ENCODE data around the gene DNMT3B.

The DNMT3B gene

DNA sequence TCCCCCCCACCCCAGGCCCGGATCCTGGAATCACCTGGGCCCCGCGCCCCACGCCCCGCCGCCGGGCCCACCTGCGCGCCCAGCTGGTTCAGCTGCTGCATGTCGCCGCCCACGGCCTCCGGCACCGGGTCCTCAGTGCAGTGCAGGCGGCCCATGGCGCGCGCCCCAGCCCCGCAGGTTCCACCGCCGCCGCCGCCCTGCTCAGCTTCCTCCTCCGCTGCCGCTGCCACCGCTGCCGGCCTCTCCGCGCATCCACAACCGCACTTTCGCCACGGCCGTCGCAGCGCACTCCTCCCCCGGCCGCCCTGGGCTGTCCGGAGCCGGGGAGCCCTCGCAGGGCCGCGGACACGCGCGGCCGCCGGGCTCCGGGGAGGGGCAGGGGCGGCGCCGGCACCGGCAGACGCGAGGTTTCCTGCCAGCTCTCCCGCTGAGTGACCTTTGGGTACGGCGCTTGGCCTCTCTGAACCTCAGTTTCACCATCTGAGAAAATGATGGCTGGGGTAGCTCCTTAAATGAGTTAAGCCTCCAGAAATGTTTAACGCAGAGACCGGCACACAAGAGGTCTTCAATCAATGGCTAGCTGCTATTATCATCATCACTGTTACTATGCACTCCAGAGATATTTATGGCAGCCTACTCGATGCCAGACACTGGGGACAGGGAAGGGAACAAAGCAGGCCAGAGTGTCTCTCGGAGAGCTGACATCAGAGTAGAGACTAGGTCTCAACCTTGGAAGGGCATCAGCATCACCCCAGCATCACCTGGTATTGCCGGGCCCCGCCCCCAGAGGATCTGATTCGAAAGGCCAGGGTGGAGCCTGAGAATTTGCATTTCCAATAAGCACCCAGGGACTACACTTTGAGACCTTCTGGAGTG, 18.7 kb upstream of the DNMT3B start, which contains the start of gene COMMD7:
COMMD7 (minus strand) TSS at position 231 of the 876 bp plus-strand sequence; CDS start at position 155, 76 bp downstream.
- Histone ChIP-seq H3K4me1 (ENCODE audit: control insufficient read depth, insufficient read depth, low read length) (peaks cover 11% of the 10 kb centered on the region), H3K27ac (ENCODE audit: low read depth, low read length) (peak within 1 kb of the TSS; percentile 60), H3K36me3 (ENCODE audit: control insufficient read depth, insufficient read depth, low read length) (no peaks in the 10 kb centered on the region), H3K27me3 (ENCODE audit: control insufficient read depth, insufficient read depth, low read length) (no peaks in the 10 kb centered on the region), H3K9me3 (ENCODE audit: control insufficient read depth, insufficient read depth, low read length) (no peaks in the 10 kb centered on the region), H3K9ac (ENCODE audit: low read depth, low read length) (peak within 1 kb of the TSS; percentile 60; the same call in 1 of the 2 replicates), H3K4me3 (ENCODE audit: low read depth, low read length) (peak within 1 kb of the TSS; percentile 75)

DNA sequence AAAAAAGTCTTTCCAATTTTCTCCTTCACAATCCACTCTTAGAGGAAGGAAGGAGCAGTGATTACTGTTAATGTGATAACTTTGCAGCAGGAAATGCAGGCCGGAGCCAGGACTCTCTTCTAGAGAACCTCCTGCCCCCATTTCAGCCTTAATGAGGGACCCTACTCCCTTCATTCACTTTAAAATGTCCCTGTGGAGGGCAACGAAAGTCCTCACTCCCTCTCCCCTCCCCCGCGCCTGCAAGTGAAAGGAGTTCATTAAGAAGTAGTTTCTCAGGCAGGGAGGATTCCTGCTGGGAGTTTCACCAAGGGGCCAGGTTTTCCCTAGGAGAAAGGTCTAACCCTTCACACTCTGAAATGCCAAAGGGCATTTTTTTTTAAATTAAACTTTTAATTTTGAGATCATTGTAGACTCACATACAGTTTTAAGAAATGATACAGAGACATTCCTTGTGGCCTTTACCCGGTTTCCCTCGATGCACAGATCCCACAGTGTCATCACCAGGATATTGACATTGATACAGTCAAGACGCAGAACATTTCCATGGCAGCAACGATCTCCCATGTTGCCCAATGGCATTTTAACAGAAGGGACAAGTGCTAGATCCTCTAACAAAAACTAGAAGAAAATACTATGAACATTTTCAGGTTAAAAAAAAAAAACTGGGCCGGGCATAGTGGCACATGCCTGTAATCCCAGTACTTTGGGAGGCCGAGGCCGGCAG, 12.1 kb upstream of the DNMT3B start:
- peak overlapping the region; percentile 26; the same call in 1 of the 2 replicates for H3K9ac ChIP-seq (ENCODE audit: low read depth, low read length)
- H3K27ac ChIP-seq (ENCODE audit: low read depth, low read length), result peak overlapping the region; percentile 99

DNA sequence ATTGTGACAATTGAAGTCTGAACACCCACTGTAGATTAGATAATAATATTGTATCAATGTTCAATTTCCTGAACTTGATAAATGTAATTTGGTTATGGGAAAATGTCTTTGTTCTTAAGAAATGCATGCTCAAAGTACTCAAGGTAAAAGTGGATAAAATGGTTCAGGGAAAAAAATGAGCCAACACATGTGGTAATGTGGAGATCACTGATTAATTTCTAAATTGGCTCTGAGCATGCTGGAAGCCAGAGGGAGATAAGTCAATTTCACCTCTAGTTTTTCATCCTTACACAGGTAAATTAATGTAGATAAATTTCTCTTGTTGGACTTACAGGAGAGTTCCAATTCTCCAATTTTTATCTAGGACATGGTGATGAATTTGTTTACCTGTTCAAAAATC, 10.9 kb upstream of the DNMT3B start:
- Histone ChIP-seq H3K27me3 (ENCODE audit: control insufficient read depth, insufficient read depth, low read length) (no peaks in the 10 kb centered on the region), H3K27ac (ENCODE audit: low read depth, low read length) (peak overlapping the region; percentile 99), H3K9me3 (ENCODE audit: control insufficient read depth, insufficient read depth, low read length) (no peaks in the 10 kb centered on the region), H3K4me3 (ENCODE audit: low read depth, low read length) (peak overlapping the region; percentile 37; the same call in 1 of the 2 replicates), H3K36me3 (ENCODE audit: control insufficient read depth, insufficient read depth, low read length) (no peaks in the 10 kb centered on the region), H3K4me1 (ENCODE audit: control insufficient read depth, insufficient read depth, low read length) (peaks cover 43% of the 10 kb centered on the region), H3K9ac (ENCODE audit: low read depth, low read length) (peak overlapping the region; percentile 65)

More for the DNA sequence above, 12.1 kb upstream of the DNMT3B start:
- no peaks in the 10 kb centered on the region for H3K9me3 ChIP-seq (ENCODE audit: control insufficient read depth, insufficient read depth, low read length)
- peaks cover 39% of the 10 kb centered on the region for H3K4me1 ChIP-seq (ENCODE audit: control insufficient read depth, insufficient read depth, low read length)
- H3K27me3 ChIP-seq (ENCODE audit: control insufficient read depth, insufficient read depth, low read length), result no peaks in the 10 kb centered on the region
- peak overlapping the region; percentile 41 for H3K4me3 ChIP-seq (ENCODE audit: low read depth, low read length)
- H3K36me3 ChIP-seq (ENCODE audit: control insufficient read depth, insufficient read depth, low read length), result no peaks in the 10 kb centered on the region

GRCh38 chr20:32751702-32752457, 10.3 kb upstream of the DNMT3B start:
- no peaks in the 10 kb centered on the region for H3K27me3 ChIP-seq (ENCODE audit: control insufficient read depth, insufficient read depth, low read length)
- no peaks in the 10 kb centered on the region for H3K36me3 ChIP-seq (ENCODE audit: control insufficient read depth, insufficient read depth, low read length)
- no peaks in the 10 kb centered on the region for H3K9me3 ChIP-seq (ENCODE audit: control insufficient read depth, insufficient read depth, low read length)
- peak overlapping the region; percentile 37; the same call in 1 of the 2 replicates for H3K4me3 ChIP-seq (ENCODE audit: low read depth, low read length)
- peaks cover 46% of the 10 kb centered on the region for H3K4me1 ChIP-seq (ENCODE audit: control insufficient read depth, insufficient read depth, low read length)
- H3K9ac ChIP-seq (ENCODE audit: low read depth, low read length), result peak overlapping the region; percentile 65
- H3K27ac ChIP-seq (ENCODE audit: low read depth, low read length), result peak overlapping the region; percentile 99

DNA sequence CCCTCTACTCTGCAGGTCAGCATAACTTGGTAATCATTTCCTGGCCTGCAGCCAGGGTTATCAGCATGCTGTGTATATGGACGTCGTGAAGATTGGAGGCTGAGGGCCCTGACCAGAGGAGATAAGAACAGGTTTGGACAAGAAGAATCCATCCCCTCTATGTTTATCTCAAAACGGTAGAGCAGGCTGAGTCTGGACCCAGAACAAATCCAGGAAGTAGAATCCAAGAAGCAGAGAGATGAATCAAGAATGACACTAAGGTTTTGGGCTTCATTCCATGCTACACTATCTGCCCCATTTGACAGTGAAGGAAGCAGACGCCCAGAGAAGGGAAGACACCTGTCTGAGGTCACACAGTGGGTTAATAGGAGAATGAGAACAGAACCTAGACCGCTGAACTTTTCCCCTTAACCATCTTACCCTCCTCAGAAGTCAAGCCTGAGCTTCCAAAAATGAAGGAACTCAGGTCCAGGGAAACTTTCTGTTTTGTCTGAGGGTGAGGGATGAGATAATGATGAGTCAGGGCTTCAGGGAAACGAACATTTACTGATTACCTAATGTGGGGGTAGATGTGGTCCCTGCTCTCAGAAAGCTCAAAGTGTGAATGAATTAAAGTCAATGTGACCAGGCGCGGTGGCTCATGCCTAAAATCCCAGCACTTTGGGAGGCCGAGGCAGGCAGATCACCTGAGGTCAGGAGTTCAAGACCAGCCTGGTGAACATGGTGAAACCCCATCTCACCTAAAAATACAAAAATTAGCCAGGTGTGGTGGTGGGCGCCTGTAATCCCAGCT, 9.5 kb upstream of the DNMT3B start:
- Histone ChIP-seq H3K36me3 (ENCODE audit: control insufficient read depth, insufficient read depth, low read length) (no peaks in the 10 kb centered on the region), H3K9me3 (ENCODE audit: control insufficient read depth, insufficient read depth, low read length) (no peaks in the 10 kb centered on the region), H3K9ac (ENCODE audit: low read depth, low read length) (peak overlapping the region; percentile 26; the same call in 1 of the 2 replicates), H3K27ac (ENCODE audit: low read depth, low read length) (peak overlapping the region; percentile 99), H3K4me3 (ENCODE audit: low read depth, low read length) (no peak overlapping the region), H3K27me3 (ENCODE audit: control insufficient read depth, insufficient read depth, low read length) (no peaks in the 10 kb centered on the region), H3K4me1 (ENCODE audit: control insufficient read depth, insufficient read depth, low read length) (peaks cover 46% of the 10 kb centered on the region)

- H3K9me3 ChIP-seq (ENCODE audit: control insufficient read depth, insufficient read depth, low read length), result no peaks in the 10 kb centered on the region
- peaks cover 46% of the 10 kb centered on the region for H3K4me1 ChIP-seq (ENCODE audit: control insufficient read depth, insufficient read depth, low read length)
- no peak overlapping the region for H3K9ac ChIP-seq (ENCODE audit: low read depth, low read length)
- H3K27ac ChIP-seq (ENCODE audit: low read depth, low read length), result no peak overlapping the region
- no peak overlapping the region for H3K4me3 ChIP-seq (ENCODE audit: low read depth, low read length)
- no peaks in the 10 kb centered on the region for H3K27me3 ChIP-seq (ENCODE audit: control insufficient read depth, insufficient read depth, low read length)
- no peaks in the 10 kb centered on the region for H3K36me3 ChIP-seq (ENCODE audit: control insufficient read depth, insufficient read depth, low read length)
Measured at GRCh38 chr20:32753731-32754130, 8.5 kb upstream of the DNMT3B start.

- H3K4me1 ChIP-seq (ENCODE audit: control insufficient read depth, insufficient read depth, low read length), result peaks cover 32% of the 10 kb centered on the region
- peak overlapping the region; percentile 3 for H3K27ac ChIP-seq (ENCODE audit: low read depth, low read length)
- H3K9ac ChIP-seq (ENCODE audit: low read depth, low read length), result no peak overlapping the region
Measured at GRCh38 chr20:32756156-32756555, 6.0 kb upstream of the DNMT3B start.

DNA sequence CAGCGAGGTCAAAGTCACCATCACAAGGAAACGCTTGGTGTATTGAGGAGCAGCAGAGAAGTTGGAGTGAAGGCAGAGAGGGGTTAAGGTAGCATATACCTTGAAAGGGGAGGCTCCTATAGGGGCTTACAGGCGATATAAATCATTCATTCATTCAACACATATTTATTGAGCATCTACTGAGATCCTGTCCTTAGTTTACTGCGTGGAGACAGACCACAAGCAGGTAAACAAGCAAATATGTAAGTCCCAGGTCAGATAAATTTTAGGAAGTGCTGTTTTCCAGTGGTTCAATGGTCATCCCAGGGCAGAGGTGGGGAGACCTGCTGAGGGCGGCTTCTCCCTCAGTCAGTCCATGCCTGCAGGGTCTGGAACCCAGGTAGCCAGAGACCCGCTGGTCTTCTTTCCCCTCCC, 761 bp upstream of the DNMT3B start:
- peaks cover 29% of the 10 kb centered on the region for H3K36me3 ChIP-seq (ENCODE audit: control insufficient read depth, insufficient read depth, low read length)
- H3K4me3 ChIP-seq (ENCODE audit: low read depth, low read length), result peak overlapping the region; percentile 77
- peak overlapping the region; percentile 91 for H3K27ac ChIP-seq (ENCODE audit: low read depth, low read length)

More at GRCh38 chr20:32756156-32756555, 6.0 kb upstream of the DNMT3B start:
- Histone ChIP-seq H3K9me3 (ENCODE audit: control insufficient read depth, insufficient read depth, low read length) (no peaks in the 10 kb centered on the region), H3K27me3 (ENCODE audit: control insufficient read depth, insufficient read depth, low read length) (no peaks in the 10 kb centered on the region), H3K36me3 (ENCODE audit: control insufficient read depth, insufficient read depth, low read length) (no peaks in the 10 kb centered on the region), H3K4me3 (ENCODE audit: low read depth, low read length) (no peak overlapping the region)

DNA sequence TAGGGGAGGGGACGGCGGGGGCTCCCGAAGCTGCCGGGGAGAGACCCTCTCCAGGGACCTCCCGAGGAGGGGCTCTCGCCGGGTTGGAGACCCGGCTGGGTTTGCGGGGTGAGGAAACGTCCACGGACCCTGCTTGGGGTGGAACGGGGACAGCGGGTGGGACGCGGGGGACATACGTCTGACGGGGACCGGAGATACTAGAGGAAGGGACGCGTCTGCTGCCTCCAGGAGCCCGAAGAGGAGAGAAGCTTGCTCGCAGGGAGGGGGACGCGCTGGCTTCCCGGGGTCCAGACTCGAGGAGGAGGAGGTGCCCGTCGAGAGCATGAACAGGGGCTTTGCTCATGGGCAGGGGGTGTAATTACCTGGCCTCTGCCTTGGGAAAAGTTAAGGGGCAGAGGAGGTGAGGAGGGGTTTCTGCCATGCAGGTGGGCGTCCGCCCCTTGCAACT, 593 bp downstream of the DNMT3B start:
- Histone ChIP-seq H3K4me3 (ENCODE audit: low read depth, low read length) (peak overlapping the region; percentile 94), H3K9me3 (ENCODE audit: control insufficient read depth, insufficient read depth, low read length) (no peaks in the 10 kb centered on the region), H3K9ac (ENCODE audit: low read depth, low read length) (peak overlapping the region; percentile 83), H3K27ac (ENCODE audit: low read depth, low read length) (peak overlapping the region; percentile 90), H3K4me1 (ENCODE audit: control insufficient read depth, insufficient read depth, low read length) (peaks cover 35% of the 10 kb centered on the region), H3K27me3 (ENCODE audit: control insufficient read depth, insufficient read depth, low read length) (no peaks in the 10 kb centered on the region), H3K36me3 (ENCODE audit: control insufficient read depth, insufficient read depth, low read length) (peaks cover 43% of the 10 kb centered on the region)

More for the DNA sequence above, 761 bp upstream of the DNMT3B start:
- Histone ChIP-seq H3K4me1 (ENCODE audit: control insufficient read depth, insufficient read depth, low read length) (peaks cover 24% of the 10 kb centered on the region), H3K9ac (ENCODE audit: low read depth, low read length) (peak overlapping the region; percentile 76), H3K27me3 (ENCODE audit: control insufficient read depth, insufficient read depth, low read length) (no peaks in the 10 kb centered on the region), H3K9me3 (ENCODE audit: control insufficient read depth, insufficient read depth, low read length) (no peaks in the 10 kb centered on the region)
